ENCODE results near the gene MX2.

The MX2 gene

DNA sequence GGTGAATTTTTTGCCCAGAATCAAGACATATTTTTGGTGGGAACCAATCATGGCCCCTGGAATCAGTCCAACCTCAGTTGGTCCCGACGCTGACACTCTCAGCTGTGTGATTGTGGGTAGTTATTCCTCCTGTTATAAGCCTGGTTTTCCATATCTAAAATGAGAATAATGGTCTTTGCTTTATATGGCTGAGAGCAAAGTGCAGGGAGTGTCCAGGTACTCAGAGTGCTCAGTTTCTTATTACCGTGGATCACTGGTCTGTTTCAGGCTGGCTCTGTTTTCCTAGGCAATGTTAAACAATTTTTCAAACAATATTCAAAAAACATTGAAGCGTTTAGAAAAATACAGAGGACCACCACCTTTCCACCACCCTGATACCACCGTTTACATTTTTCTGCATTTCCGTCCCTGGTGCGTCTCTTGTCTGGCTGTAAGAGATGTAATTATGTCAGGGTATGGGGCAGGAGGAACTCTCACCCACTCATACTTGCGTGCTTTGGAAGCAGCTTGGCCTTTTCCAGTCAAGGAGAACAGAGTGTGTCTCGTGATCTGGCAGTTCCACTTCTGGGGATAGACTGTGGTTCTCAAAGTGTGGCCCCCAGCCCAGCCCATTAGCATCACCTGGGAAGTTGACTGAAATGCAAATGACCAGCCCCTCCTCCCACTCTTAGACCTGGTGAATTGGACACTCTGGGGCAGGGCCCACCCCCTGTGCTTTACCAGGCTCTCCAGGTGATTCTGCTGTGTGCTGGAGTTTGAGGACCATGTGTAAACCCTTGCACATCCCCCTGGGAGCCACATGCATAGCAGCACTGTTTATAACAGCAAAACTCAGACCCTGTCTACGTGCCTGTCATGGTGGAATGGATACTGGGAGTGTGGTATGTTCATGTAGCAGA lies 71.0 kb downstream of the MX2 start:
- no peak for DNase-seq

DNA sequence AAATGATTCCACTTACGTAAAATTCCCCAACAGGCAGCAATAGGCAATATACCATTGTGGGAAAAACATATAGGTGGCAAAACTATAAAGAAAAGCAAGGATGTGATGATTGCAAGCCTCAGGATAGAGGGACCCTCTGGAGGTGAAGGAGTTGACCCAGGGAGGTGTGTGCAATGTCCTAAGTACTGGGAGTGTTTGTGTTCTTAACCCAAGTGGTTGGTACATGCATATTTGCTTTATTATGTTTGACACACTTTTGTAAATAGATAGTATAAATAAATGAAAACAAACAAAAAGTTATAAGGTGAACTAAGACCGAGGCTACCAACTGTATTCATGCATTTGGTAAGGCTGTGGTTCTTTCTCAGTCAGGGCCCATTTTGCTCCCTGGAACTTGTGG lies 71.7 kb downstream of the MX2 start:
- DNase-seq, result no peak

DNA sequence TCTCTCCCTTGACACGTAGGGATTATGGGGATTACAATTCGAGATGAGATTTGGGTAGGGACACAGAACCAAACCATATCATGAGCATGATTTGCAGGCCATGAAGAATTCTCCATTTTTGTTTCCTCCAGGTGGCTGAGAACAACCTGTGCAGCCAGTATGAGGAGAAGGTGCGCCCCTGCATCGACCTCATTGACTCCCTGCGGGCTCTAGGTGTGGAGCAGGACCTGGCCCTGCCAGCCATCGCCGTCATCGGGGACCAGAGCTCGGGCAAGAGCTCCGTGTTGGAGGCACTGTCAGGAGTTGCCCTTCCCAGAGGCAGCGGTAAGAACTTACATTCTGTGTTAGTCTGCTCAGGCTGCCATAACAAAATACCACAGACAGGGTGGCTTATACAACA lies 73.9 kb downstream of the MX2 start:
- no peak for DNase-seq

DNA sequence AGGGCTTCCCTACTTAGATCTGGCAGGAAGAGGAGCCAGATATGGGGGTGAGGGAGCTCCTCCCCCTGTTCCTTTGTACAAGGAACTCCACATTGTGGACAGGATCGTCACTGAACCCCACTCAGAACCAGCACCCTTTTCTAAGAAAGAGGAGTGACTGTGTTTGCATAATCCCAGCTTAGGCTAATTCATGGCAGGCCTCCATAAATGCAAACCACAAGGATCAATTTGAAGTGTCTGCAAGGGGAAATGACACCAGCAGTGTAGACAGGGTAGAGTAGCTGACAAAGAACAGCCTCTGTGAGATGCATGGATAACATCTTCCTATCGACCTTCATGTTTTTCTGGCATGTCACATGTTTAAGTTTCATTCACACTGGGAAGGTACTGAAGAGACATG lies 75.9 kb downstream of the MX2 start:
- no peak for DNase-seq

DNA sequence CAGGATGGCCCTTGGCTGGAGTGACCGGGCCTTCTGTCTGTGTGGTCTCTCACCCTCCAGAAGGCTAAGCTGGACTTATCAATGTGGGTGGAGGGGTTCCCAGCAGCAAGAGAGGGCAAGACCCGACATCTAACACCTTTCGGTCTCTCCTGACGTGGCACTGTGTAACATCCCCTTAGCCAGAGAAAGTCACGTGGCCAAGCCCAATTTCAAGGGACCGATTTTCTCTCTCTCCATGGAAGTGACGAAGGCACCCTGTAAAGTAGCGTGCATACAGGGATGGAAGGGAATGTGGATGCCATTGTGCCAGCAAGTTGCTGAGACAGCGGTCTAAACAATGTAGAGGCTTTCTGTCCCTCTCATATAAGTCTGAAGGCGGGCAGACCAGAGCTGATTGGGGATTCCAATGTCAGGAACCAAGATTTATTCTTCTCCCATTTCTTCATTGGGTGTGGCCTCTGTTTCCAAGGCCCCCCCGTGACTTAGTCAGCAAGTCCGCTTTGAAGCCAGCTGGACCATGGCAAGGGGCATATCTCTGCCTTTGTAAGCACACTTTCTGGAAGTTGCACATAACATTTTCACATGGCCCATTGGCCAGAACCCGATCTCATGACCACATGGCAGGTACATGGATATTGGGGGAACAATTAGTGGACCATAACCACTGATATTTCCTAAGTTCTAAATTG lies 76.7 kb downstream of the MX2 start:
- no peak for DNase-seq

DNA sequence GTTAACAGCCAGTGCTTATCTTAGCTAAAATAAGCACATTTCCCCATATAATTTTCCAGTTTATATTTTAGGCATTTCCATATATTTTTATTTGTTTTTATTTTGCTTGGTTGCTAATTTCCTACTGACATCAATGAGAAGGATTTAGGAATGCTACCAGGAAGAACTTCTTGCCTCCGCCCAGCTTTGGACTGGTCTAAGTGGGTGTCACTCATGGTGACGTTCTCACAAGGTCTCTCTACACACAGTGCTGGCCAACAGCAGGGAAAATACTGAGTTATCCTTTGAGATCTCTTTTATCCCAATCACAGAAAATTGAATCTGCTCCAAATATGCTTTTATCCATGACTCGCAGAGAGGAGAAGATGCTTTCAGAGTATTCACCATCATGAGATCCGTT lies 77.4 kb downstream of the MX2 start:
- no peak for DNase-seq

DNA sequence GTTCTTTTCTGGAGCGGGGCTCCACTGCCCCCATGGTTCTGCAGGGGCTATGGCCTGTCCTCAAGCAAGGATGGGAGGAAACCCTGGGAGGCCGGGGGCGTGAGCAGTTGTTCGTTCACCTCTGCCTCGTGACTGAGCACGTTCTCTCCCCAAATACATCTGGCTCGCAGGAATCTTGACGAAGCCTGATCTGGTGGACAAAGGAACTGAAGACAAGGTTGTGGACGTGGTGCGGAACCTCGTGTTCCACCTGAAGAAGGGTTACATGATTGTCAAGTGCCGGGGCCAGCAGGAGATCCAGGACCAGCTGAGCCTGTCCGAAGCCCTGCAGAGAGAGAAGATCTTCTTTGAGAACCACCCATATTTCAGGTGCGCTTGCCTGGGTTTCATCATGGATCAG lies 79.7 kb downstream of the MX2 start:
- DNase-seq, result no peak

DNA sequence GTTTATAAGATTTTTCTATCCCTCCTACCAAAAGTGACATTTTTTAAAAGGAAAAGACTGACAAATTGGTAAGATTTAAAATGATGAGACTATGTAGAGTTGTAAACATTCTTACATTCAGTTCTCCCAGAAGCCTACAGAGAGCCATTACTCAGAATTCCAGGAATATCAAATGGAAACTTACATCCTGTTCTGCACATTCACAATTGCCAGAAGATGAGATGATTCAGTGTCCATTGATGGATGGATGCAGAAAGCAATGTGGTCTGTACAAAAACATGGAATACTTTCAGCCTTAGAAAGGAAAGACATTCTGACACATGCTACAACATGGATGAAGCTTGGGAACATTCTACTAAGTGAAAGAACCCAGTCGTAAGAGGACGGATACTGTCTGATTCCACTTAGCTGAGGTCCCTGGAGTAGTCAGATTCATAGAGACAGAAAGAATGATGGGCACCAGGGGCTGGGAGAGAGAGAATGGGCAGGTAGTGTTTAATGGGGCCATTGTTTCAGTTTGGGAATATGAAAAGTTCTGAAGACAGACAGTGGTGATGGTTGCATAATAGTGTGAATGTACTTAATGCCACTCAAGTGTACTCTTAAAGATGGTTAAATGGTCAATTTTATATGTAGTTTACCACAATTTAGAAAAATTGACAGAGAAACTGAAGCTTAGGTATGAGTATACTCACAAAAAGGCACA lies 80.8 kb downstream of the MX2 start:
- no peak for DNase-seq

DNA sequence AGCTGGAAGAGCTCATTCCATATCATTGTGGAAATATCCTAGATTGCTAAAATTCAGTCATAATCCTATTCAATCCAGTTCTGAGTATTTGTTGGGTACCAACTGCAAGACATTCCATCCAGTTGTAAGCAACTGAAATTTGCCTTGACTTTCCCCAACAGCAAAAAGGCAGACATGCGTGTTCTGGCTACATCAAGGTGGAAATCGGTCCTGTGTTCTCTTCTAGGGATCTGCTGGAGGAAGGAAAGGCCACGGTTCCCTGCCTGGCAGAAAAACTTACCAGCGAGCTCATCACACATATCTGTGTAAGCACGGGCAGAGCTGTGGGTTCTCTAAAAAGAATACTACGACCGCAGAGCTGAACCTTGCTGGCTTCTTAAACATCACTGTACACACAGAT lies 81.7 kb downstream of the MX2 start:
- no peak for DNase-seq

DNA sequence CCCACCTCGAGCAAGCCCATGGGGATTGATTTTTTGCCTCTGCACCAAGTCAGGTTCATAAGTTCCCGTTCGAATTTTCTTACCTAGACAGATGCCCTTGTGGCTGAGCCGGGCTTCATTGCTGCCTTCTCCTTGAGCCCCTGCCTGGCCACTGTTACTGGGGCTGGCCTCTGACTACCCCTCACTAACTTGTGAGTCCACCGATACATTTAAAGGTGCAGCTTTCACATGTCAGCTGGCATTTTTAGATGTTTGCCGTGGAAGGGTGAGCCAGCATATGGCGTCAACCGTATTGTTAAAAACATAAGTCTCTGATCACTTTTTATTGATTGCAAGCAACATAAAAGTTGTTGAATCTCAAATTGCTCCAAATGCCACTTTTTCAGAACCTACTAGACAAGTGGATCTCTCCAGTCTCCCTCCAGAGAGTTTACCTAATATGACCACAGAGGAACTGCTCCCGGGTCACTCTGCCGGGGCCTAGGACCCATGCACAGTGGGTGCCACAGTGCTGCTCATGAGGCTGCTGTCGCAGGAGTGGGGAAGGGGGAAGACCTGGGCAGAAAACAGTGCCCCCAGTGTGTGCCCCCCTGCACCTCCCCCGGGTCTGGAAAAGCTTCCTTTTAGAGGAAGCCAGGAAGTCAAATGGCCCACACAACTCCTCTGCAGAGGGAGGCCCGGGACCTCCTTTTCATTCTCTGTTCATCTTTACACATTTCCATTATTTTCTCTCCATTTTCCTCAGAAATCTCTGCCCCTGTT lies 83.1 kb downstream of the MX2 start:
- no peak for DNase-seq

DNA sequence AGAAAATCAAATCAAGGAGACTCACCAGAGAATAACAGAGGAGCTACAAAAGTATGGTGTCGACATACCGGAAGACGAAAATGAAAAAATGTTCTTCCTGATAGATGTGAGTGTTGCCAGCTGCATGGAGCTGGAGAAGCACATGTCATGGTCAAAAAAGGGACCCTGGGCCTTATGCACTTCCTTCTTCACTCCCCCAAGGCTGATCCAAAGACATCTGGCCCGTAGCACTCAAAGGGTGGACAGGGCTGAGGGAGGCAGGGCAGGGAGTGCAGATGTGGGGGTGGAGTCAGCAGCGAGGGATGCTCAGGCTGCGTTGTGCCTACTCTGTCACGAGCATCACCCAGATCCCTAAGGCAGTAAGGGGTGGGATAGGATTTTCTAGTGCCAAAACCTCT lies 83.6 kb downstream of the MX2 start:
- no peak for DNase-seq

DNA sequence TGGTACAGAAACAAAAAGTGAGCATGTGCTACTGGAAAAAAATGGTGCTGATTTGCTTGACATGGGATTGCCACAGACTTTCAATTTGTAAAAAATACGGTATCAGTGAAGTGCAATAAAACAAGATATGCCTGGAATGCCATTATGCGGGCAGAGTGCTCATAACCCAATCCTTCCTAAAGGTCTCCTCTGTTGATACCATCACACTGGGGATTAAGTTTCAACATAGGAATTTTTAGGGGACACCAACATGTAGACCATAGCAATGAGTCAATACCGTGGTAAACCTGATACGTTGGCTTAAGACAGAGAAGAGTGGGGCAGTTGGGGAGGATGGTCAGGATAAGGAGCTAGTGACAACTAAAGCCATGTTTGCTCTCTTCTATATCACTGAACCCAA lies 84.8 kb downstream of the MX2 start:
- no peak for DNase-seq

DNA sequence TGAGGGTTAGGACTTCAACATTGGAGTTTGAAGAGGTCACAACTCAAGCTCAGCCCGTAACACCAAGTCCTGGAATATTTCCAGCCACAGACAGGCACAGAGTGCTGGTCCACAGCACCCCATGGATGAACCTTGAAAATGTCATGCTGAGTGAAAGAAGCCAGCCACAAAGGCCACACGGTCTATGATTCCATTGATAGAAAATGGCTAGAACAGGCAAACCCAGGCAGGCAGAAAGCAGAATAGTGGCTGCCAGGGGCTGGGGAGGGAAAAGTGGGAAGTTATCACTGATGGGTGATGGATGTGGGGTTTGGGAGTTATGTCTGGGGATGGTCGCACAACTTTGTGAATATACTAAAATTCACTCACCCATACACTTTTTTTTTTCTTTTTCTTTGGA lies 85.5 kb downstream of the MX2 start:
- no peak for DNase-seq

DNA sequence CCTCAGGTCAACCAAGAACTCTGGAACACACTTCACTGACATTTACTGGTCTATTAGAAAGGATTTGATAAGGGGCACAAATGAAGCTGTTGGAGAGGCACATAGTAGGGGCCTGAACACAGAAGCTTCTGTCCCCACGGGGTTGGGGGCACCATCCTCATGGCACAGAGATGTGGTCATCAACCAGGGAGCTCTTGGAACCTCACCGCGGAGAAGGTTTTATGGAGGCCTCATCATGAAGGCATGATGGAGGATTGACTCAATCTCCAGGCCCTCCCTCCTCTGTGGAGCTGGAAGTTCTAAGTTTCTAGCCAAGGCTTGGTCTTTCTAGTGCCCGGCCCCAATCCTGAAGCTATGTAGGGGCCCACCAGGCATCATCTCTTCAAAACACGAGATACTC lies 87.8 kb downstream of the MX2 start:
- no peak for DNase-seq

DNA sequence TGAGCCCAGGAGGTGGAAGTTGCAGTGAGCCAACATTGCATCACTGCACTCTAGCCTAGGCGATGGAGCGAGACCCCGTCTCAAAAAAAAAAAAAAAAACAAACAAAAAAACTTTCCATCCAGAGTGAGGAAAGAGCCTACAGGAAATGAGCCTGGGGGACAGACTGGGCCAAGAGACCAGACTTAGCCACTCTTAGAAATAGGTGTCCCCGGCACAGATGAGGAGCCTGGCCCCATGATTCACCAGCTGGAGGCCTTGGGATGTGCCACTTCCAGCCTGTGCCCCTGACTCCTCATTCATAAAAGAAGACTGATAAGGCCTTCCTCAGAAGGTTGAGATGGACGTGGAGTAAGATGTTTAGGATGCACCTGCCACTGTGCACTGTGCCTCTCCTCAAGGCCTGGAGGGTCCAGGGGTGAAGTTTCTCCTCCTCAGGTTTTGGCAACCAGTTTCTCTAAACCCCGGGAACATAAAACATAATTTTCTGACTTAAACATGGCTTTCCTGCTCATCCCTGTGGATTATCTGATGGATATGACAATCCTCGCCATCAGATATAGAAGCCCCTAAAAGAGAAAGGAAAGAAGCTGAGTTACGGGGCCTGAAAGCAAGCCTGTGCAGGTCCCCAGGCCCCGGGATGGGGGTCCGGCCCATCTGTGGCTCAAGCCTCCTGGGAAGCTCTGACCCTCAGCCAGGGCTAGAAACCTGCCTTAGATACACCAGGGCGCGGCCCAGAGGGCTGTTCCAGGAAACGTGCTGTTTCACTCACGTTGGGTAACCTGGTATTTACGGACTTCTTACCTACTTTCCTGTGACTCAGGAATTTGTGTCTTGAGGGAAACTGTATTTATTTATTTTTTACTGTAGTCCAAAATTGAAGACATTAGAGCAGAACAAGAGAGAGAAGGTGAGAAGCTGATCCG lies 90.2 kb downstream of the MX2 start:
- DNase-seq, result no peak

DNA sequence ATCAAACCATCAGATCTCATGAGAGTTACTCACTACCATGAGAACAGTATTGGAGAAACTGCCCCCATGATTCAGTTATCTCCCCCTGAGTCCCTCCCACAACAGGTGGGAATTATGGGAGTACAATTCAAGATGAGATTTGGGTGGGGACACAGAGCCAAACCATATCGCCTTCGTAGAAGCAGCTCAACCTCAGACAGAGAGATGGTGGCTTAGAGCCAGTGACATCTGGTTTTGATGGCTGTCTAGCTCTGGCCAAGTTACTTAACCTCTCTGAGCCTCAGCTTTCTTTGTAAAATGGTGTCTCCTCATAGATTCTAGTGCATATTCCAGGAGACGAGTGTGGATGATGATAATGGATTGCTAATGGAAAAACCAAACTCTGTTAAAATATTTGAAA lies 91.4 kb downstream of the MX2 start:
- DNase-seq, result no peak

DNA sequence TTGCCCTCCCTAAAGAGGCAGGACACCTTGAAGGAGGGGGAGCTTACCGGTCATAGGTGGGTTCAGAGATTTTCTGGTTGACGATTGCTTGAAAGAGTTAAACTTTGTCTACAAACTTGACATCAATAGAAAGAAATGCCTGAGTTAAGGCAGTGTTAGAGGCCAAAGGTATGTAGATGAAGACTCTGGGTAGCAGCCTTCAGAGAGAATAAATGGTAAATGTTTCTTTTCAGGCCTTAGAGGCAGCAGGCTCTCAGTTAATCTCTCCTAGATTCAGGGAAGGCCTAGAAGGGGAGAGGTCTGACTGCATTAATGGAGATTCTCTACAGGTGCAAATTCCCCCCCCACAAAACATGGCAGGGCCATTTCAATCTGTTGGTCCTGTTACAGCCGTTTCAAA lies 91.9 kb downstream of the MX2 start:
- no peak for DNase-seq

DNA sequence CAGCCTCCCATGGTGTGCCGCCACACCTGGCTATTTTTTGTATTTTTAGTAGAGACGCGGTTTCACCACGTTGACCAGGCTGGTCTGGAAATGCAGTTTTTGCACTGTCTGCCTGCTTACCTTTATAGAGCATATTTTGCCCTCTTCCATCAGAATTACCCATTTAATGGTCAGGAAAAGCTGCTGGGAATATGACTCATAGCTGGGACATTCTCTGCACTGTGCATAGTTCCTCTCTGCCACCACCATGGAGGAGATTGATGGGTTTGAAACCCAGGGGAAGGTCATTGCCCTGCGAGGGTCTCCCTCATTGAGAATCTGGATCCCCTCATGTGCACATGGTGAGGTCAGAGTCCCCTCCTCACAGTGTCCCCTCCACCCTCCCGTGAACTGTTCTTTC lies 96.3 kb downstream of the MX2 start:
- DNase-seq, result no peak

DNA sequence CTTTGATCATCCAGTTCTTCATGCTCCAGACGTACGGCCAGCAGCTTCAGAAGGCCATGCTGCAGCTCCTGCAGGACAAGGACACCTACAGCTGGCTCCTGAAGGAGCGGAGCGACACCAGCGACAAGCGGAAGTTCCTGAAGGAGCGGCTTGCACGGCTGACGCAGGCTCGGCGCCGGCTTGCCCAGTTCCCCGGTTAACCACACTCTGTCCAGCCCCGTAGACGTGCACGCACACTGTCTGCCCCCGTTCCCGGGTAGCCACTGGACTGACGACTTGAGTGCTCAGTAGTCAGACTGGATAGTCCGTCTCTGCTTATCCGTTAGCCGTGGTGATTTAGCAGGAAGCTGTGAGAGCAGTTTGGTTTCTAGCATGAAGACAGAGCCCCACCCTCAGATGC lies 96.7 kb downstream of the MX2 start:
- DNase-seq, result no peak

Measured in amygdala (tissue), 56 donors.